ENCODE data around the gene ZNF438. TPM values are rescaled to one million over a fixed set of nuclear protein-coding genes. Genes with fewer than 3 reads are reported as not detected.

Gene ZNF438
- total and polyA plus RNA-seq, 10 of the 15 experiments (the other 5 are each of a cell fraction or from before 2014, with no cell fraction given), result 0.93 to 5.2 (median 1.9) TPM

DNA sequence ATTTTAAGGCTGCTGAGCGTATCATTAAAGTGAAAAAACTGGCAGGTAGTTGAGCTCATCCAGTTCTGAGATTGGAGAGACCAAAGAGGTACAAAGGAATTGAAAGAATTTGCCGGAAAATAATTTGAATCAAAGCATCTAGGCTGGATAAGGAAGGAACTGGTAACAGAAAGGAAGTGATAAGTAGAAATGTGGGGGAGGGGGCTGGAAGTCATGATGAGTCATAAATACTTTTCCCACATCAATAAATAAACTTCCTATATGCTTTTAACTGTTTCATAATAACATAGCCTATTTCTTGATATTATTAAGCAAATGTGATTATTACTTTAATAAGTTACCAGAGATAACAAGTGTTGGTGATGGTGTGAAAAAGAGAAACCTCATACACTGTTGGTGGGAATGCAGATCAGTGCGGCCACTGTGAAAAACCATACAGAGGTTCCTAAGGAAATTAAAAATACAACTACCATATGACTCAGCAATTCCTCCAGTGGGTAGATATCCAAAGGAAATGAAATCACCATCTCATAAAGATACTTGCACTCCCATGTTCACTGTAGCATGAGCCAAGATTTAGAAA lies 27.0 kb downstream of the ZNF438 start (continued):
- TF ChIP-seq, protein P1, sequence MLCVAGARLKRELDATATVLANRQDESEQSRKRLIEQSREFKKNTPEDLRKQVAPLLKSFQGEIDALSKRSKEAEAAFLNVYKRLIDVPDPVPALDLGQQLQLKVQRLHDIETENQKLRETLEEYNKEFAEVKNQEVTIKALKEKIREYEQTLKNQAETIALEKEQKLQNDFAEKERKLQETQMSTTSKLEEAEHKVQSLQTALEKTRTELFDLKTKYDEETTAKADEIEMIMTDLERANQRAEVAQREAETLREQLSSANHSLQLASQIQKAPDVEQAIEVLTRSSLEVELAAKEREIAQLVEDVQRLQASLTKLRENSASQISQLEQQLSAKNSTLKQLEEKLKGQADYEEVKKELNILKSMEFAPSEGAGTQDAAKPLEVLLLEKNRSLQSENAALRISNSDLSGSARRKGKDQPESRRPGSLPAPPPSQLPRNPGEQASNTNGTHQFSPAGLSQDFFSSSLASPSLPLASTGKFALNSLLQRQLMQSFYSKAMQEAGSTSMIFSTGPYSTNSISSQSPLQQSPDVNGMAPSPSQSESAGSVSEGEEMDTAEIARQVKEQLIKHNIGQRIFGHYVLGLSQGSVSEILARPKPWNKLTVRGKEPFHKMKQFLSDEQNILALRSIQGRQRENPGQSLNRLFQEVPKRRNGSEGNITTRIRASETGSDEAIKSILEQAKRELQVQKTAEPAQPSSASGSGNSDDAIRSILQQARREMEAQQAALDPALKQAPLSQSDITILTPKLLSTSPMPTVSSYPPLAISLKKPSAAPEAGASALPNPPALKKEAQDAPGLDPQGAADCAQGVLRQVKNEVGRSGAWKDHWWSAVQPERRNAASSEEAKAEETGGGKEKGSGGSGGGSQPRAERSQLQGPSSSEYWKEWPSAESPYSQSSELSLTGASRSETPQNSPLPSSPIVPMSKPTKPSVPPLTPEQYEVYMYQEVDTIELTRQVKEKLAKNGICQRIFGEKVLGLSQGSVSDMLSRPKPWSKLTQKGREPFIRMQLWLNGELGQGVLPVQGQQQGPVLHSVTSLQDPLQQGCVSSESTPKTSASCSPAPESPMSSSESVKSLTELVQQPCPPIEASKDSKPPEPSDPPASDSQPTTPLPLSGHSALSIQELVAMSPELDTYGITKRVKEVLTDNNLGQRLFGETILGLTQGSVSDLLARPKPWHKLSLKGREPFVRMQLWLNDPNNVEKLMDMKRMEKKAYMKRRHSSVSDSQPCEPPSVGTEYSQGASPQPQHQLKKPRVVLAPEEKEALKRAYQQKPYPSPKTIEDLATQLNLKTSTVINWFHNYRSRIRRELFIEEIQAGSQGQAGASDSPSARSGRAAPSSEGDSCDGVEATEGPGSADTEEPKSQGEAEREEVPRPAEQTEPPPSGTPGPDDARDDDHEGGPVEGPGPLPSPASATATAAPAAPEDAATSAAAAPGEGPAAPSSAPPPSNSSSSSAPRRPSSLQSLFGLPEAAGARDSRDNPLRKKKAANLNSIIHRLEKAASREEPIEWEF (IDR thresholded peaks at IDR 0.05; ENCODE audit: insufficient replicate concordance, low read depth, low read length), result peak; percentile 15
- TF ChIP-seq RUNX3 (IDR thresholded peaks at IDR 0.05; ENCODE audit: low read length) (peak; percentile 48; the same call in 1 of the 2 replicates), CHD4 (IDR thresholded peaks at IDR 0.05) (no peak), ZSCAN29 (IDR thresholded peaks at IDR 0.05) (no peak), SPI1 (IDR thresholded peaks at IDR 0.05; ENCODE audit: borderline replicate concordance, insufficient read depth, low read depth, low read length) (peak; percentile 16; the same call in 1 of the 2 replicates), BHLHE40 (IDR thresholded peaks at IDR 0.05; ENCODE audit: borderline replicate concordance in 1 of 2, low read depth in 2 of 2, low read length in 1 of 2) (no peak), MTA2 (IDR thresholded peaks at IDR 0.05; ENCODE audit: low read depth) (peak; percentile 92), ETV6 (conservative IDR thresholded peaks at IDR 0.05 in 1 of 2, IDR thresholded peaks at IDR 0.05 in 1 of 2; ENCODE audit: borderline replicate concordance in 1 of 2, low read depth in 1 of 2) (peak in 1 of 2 experiments; percentile 77; a peak in 2 of 4 replicates), TCF7 (IDR thresholded peaks at IDR 0.05; ENCODE audit: borderline replicate concordance) (peak; percentile 66), NFXL1 (IDR thresholded peaks at IDR 0.05; ENCODE audit: borderline replicate concordance) (no peak)
- TF ChIP-seq, protein P2, sequence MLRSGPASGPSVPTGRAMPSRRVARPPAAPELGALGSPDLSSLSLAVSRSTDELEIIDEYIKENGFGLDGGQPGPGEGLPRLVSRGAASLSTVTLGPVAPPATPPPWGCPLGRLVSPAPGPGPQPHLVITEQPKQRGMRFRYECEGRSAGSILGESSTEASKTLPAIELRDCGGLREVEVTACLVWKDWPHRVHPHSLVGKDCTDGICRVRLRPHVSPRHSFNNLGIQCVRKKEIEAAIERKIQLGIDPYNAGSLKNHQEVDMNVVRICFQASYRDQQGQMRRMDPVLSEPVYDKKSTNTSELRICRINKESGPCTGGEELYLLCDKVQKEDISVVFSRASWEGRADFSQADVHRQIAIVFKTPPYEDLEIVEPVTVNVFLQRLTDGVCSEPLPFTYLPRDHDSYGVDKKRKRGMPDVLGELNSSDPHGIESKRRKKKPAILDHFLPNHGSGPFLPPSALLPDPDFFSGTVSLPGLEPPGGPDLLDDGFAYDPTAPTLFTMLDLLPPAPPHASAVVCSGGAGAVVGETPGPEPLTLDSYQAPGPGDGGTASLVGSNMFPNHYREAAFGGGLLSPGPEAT (IDR thresholded peaks at IDR 0.05; ENCODE audit: low read depth), result peak; percentile 46; the same call in 1 of the 2 replicates
